Neural progenitor cell (in vitro differentiated cells): ENCODE results near the gene CCDC89.

Experiments
- CTCF ChIP-seq: fragments of 200-600 bp; sonication (generic); IDR thresholded peaks from 2 replicates; pipeline ENCODE4 v1.5.1; 2017; ENCODE audit warnings: antibody characterized with exemption, mild to moderate bottlenecking
- EZH2 ChIP-seq: fragments of 200-600 bp; sonication (generic); IDR thresholded peaks from 2 replicates; pipeline ENCODE4 v1.6.1; 2017; ENCODE audit warnings: antibody characterized with exemption, mild to moderate bottlenecking, moderate library complexity

DNA sequence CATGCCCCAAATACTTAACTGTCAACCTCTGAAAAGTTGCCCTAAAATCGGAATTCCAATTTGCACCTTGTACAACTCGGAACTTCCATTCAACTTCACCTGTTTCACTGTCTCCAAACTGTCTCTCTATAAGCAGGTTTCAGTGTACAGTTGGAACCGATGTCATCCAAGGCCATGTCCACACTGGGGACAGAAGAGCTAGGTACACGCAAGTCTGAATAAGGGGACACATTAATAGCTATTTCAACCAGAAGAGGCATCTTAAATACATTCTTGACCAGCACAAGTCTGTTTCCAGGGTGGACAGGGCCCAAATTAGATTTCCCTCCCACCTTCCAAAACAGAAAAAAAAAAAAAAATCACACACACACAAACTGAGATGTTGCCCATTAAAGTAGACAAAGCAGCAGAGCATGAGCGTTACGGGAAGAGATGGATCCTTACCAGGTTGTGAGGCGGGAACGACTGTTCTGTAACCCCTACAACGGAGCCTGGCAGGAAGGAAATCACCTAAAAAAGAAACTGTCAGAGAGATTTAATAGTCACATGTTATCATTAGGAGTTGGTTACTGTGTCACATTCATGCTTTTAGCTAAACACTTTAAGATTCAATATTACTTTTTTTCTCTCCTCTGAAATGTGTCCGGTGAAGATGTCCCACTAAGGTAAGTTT is 22.8 kb downstream of the CCDC89 start:
- TF ChIP-seq EZH2 (no peak), CTCF (no peak)
